Measurements from ENCODE around the gene SYNCRIP.
"Not testable (repeated sequence)": the region's sequence is repeated elsewhere in the genome, so short reads cannot be mapped to it uniquely, and the experiment has no call there.

The SYNCRIP gene

DNA sequence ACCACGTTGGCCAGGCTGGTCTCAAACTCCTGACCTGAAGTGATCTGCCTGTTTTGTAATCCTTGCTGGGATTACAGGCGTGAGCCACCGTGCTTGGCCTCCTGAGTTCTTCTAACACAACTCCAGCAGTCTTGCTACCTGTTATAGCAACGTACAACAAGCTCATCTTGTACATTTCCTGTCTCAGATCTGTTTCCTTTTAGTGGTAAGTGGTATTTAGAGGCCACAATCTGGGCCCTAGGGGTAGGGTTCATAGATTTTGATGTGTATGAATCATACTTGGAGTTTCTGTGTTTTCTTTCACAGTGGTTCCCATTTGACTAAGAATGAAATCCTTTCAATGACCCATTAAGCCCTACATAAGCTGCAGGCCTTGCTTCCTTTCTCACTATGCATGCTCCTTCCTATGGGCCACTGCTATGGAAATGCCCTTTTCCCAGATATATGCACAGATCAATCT lies 27.1 kb upstream of the SYNCRIP start:
- no peak for DNase-seq

DNA sequence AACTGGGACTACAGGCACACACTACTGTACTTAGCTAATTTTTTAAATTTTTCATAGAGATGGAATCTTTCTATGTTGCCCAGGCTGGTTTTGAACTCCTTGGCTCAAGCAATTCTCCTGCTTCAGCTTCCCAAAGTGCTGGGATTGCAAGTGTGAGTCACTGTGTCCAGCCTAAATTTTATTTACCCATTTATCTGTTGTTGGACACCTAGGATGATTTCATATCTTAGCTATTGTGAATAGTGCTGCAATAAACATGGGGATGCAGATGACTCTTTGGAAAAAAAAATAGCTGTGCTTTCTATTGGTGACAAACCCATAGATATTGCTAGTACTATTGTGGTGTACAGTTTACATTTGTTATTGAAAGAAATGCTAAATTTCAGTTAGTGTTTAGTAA lies 19.6 kb upstream of the SYNCRIP start:
- DNase-seq, result no peak

DNA sequence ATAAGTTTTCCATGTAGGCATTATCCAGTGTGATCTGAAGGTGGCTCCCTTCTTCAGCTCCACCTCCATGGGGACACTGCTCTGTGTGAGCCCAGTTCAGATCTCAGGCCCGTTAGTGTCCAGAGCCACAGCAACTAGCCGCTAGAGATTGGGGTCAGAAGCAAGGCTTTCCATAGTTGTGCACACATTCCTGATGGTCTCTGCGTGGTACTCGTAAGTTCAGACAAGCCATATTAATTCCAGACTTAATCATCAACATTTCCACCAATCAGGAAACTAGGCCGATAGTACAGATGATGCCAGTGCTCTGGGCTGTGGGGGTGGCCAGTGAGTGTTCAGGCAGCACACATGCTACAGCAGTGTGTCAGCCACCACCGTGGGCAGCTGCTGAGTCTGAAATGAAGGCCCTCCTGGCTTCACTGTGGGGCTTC lies 17.5 kb upstream of the SYNCRIP start:
- DNase-seq, result peak; percentile 18

DNA sequence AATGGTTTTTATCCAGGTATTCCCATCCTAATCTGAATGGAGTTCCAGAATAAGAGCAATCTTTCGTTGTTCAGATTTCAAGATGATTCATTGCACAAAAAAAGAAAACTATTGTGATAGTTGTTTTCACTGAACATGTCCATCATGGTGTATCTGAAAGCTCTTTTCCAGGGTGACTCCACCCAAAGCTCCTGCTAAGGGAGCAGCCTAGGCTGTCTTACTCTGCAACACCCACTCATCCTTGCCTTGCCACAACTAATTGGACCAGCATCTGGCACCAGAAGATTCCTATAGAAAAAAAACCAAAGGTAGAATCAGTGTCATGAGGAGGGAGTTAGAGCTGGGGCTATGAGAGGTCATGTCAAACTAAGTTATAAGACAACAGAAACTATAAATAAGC lies 7.9 kb upstream of the SYNCRIP start:
- no peak for DNase-seq

DNA sequence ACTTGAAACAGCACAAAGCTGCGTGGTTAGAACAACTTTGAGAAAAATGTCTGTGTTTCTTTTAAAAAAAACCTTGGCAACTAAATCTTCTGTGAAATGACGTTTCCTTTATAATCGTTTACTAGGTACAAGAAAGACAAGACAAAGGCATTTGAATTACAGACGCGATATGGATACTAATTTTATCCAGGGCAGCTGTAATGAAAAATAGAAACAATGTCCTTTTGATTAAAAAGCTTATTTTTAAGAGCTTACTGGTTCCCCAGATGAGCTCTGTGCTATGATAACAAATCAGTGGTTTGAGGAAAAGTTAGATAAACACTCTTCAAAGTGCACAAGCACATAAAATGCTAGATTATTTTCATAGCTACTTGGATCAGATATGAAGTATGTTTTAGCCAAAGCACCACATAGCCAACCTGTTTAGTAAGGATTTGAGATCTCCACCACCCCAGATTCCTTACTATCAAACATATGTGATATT lies 1.6 kb upstream of the SYNCRIP start:
- peak; percentile 80 for DNase-seq

DNA sequence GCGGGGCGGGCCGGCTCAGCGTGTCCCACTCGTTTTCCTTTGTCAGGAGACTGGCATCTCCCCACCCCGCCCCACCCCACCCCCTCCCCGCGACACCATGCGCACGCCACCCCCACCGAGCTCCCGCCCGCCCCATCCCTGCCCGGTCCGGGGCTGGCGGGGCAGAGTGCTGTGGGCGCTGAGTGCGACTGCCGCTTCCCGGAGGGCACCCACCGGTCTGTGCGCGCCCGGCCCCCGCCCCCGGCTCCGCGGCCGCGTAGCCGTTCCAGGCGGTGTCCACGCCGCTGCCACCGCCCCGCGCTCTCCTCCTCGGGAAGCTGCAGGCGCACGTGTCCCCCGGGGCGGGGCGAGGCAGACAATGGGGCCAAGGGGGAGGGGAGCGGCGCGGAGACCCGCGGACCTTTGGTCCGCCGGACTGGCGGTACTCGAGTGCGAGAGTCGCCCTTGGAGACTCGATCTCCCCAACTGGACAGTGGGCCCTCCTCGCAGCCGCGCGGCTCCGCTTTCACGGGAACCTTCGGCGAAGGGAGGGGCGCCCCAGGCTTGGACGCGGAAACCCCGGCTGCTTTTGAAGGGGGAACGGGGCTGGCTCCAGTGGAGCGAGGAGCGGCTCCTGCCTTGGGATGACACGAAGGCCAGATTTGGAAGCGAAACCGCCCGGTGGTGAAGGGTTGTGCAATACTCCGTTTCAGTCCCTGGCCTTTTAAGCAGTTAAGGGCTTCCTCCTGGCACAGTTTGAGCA lies 1.0 kb upstream of the SYNCRIP start:
- DNase-seq, result peak; percentile 97

DNA sequence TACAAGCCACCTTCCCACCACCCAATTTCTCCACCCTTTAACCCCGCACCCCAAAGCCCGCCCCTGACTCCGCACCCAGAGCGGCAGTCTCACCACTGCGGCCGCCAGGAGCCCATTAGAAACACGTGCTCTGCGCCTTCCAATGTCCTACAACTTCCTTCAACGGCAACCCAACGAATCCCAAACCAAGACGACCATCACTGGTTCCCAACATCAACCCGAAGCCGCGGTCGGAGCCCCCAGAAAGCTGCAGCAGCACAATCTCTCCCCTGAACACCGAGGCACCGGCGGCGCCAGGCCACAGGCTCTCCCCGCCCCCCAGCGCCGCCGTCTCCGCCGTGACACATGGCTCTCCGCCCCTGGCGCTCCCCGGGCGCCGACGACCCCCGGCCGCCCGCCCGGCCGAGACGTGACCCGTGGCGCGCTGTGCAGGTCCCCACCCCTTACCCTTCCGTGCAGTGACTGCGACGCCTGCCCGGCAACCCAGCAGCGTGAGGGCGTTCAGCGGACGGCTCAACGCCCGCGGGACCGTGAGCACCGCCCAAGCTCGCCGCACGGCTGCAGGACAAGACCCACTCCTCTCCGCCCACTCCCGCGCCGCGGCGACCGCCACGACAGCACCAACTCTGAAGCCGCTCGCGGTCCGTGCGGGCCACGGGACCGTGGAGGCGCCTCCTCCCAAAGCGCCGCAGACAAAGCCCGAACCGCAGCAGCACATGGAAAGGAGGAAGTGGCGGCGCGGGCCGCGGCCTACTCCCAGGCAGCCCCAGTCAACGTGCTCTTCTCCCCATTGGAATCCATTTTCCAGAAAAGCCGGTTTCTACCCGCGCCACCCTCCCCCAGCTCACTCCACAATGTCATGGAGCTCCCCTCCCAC lies 551 bp downstream of the SYNCRIP start:
- peak; percentile 83 for DNase-seq

DNA sequence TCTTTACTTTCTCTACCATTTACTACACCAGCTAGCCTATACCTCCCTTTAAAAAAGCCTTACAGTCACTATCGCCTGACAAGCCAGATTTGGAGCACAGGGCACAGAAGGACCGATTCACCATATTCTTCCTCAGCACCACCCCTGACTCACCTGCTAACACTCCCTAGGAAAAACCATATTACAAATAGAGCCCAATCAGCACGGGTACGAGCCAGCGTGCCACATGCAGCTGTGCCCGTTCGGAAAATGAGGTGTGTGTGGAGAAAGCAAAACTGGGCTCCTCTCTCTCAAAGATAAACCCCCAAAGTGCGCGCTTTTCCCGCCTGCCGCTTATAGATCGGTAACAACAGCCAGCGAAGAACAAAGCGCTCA lies 1.2 kb downstream of the SYNCRIP start:
- peak; percentile 53 for DNase-seq

DNA sequence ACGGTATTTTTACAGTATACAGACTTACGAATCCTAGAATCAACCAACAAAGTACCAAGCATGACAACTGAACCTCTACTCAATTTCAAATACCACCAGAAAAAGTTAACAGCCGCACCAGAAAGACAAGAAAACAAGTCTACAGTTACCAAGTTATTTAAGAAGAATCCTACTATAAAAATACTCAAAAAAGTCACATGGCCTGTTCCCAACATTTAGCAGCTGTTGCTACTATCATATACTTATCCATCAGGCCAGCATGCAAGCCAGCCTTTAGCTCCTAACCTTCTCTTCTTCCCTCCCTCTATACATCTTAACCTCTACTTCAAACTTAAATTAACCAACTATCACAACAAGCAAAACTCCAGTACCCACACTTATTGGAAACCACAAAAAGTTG lies 1.9 kb downstream of the SYNCRIP start:
- DNase-seq, result no peak

DNA sequence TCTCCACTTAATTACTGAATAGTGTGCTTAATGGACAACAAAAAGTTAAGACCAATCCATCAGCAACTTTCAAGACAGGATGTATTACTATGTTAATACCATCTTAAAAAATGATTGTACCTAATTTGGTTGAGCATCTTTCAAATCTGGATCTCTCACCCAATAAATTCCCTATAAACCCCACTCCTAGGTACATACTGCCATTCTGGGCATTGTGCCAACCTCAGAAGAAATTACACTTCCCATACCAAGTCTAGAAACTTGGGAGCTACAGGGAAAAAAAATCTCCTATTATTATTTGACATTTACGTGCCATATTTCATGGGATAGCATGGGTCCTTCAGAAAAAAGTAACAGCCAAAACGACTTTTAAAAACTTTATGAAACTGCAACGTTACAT lies 5.1 kb downstream of the SYNCRIP start:
- no peak for DNase-seq

DNA sequence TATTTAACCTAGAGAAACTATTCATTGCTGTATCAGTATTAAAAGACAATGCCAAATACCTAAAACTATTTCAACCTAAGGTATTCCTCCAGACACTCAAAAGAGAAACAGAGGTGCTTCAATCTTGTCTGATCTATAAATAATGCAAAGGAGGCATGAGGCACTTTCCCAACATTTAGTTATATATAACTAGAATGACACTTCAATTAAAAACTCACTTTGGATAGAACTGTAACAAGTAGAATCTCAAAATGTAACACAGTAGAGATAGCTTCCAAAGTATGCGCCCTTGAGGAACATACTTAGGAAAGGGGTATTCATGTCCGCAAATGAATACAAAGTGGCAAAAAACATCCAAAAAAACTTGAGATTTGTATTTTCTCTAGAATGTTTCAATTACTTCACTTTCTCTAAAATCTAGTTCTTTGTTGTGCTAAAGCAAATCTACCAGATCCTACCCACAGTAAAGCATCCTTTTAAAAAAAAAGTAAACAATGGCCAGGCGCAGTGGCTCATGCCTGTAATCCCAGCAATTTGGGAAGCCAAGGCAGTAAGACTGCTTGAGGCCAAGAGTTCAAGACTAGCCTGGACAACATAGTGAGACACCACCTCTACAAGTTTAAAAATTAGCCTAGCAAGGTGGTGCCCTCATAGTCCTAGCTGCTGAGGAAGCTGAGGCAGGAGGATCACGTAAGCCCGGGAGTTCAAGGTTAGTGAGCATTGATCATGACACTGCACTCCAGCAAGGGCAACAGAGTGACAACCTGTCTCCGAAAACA lies 10.3 kb downstream of the SYNCRIP start:
- no peak for DNase-seq

DNA sequence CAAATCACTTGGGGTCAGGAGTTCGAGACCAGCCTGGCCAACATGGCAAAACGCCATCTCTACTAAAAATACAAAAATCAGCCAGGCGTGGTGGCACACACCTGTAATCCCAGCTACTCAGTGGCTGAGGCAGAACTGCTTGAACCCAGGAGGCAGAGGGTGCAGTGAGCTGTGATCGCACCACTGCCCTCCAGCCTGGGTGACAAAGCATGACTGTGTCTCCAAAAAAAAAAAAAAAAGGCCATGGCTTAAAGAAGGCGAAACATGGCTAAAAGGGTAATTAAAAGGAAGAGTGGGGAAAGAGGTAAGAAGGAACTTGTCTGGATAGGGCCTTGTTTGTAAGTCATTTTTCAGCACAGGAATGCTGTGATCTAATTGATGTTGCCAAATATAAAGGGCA lies 11.6 kb downstream of the SYNCRIP start:
- DNase-seq, result not testable (repeated sequence)

DNA sequence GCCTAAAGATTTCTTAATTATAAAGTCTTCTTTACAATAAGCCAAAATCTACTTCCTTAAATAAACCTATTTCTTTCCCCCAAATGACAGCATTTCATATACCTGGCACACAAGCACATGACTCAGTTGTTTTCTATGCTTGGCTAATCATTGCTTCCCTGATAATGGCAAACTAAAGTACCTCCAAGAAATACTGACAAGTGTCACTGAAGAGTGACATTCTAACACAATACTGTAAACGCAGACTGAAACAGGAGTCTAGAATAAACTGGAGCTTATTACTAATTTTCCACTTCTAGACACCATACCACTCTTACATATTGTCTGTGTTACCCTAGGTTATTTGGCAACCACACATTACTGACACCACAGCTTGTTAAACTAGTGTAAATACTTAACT lies 14.3 kb downstream of the SYNCRIP start:
- no peak for DNase-seq

DNA sequence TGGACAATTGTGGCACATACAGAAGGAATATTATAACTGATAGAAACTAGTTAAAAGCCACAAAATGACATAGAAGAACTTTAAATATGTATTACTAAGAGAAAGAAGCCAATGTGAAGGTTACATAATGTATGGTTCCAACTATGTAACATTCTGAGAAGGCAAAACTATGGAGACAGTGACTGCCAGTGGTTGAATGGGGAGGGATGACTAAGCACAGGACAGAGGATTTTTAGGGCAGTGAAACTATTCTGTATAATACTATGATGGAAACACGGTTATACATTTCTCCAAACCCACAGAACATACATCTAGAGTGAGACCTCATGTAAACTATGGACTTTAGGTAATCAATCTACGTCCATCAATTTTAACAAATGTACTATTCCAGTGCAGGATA lies 22.4 kb downstream of the SYNCRIP start:
- no peak for DNase-seq

DNA sequence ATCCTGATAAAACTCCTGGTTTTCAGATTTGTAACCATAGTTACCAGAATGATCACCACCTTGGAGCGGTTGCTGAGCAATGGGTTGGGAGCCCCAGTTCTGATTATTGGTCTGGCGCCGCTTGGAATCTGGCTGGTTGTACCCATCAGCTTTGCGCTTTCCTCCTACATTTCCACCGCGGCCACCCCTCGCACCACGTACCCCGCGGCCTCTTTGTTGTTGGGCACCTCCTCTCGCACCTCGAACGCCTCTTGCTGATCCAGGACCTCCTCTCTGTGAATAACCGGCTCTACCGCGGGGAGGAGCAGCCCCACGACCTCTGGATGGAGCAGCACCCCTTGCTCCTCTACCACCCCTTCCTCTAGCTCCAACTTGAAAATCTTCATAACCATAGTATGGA lies 27.9 kb downstream of the SYNCRIP start:
- DNase-seq, result no peak

DNA sequence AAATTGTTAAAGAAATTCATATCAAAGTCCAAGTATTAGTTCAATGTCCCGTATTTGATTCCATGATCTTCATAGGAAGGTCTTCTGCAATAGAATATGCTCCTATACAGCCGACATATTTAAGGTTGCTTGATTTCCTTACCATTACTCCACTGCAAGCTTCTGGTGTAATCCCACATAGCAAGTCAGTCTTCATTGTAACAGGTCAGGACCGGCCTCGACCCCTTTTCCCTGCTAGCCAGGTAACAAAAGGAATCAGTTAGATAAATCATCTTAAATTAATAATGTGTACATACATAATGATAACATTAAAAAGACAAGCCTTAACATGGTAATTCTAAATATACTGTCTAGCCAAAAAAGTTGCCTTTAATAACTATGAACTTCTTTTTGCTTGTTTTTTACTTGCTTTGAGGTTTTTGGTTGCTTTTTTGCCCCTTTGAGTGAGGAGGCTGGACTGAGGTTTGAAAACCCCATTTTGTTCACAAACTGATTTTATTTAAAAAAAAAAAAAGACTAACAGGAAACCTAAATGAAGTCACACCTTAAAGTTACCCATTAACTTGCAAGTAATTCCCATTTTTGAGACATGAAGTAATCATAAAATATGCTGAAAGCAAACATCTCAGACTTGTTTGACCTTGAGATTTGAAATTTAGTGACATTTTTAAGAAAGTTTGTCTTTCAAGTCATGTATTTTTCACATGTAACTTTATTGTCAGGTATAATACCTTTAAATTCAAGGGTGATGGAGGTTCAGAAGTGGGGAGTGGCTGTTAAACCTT lies 29.8 kb downstream of the SYNCRIP start:
- no peak for DNase-seq

DNA sequence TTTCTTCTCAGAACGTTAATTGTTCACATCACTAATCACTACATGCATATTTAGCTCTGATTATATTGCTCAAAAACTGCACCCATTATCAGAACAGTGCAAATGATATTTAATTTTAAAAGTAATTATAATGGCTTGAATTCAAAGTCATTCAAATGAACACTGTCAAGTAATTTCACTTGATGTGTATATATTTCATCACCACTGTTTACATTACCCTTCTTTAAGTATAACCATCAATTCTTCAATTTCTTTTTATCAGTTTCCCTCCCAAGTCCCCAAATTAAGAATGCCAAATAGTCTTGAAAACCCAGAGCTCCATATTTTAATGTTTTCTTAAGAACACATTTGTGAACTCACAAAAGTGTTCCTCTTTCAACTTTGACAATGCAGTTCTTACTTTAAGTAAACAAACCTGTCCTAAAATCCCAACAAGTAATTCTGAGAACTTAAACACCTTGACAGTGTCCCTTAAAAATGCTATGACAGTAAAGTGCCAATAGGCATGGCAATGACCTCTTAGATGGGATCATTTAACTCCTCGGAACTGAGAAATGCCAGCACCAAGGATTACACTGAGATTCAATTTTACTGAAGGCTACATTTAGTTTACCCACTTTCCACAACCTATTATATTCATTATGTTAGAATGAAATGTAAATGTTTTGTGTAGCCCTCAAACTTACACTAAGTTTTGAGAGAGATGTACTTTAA lies 32.3 kb downstream of the SYNCRIP start:
- DNase-seq, result no peak

DNA sequence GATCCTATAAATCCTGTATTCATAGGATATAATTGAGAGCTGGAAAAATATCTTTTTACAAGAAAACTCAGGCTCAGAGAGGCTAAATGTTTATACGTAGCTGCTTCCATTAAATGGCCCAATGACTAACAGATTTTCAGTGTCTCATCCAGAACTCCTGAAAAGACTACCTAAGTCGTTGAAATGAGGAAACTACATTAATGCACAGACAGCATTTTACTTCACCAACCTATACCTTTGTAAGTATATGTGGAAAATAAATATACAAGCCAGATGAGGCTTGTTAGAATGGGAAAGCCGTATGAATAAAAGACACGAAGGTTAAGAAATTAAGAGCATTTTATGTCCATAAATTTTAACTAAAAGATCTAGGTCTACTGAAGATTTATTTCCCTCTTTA lies 40.6 kb downstream of the SYNCRIP start:
- no peak for DNase-seq

DNA sequence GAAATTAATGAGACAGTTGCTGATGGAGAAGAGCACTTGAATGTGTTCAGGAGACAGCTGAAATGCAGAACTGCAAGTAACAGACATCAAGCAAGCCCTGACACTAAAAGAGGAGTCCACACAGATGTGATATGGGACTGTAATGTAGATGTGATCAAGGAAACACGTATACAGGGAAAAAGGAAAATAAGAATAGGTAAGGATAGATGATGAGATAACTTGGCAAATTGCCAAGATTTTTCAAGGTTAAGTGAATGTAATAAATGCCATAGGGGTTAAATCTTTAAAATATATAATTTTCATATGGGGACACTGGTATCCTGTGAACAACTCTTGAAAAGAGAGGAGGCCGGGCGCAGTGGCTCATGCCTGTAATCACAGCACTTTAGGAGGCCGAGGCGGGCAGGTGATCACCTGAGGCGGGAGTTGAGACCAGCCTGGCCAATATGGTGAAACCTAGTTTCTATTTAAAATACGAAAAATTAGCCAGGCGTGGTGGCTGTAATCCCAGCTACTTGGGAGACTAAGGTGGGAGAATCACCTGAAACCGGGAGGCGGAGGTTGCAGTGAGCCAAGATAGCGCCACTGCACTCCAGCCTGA lies 41.9 kb downstream of the SYNCRIP start:
- DNase-seq, result no peak

DNA sequence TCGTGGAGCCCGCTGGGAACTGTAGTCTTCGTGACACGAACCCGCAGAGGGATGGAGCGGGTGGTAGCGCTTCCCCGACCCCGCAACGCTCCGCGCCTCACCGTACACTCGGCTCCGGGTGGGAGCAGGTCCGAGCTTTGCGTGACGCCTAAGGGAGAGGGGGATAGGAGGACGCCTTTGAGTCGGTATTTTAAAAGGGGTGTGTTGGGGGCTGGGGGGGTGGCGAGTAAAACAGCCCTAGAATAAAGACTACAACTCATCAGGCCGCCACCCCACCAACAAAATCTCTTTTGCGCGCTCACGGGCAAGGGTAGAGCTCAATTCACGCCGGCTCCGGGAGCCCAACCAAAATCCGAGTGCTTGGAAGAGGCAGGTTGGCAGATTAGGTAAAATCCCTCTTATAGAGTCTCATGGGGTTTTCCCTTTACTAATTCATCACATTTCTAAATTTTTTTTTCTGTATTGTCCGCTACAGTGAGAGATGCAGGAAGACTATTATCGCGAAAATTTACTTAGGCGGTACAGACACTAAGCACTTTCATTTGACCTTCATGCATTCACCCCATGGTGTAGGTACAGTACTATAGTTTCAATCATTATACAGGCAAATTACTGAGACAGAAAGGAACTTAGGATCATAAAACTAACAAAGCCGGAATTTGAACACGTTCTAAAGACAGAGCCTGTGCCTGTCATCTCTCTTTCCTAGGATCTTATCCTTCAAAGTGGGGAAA lies 48.3 kb downstream of the SYNCRIP start:
- DNase-seq, result peak; percentile 80
